Right ventricle myocardium inferior (tissue), 1 donor: ENCODE data around the gene CEPT1. TPM values are rescaled to one million over a fixed set of nuclear protein-coding genes. Genes with fewer than 3 reads are reported as not detected.
A peak's percentile ranks its signal among the peaks of the same experiment; 100 is the strongest.
"Not testable (repeated sequence)": the region's sequence is repeated elsewhere in the genome, so short reads cannot be mapped to it uniquely, and the experiment has no call there.

Experiments used
- ATAC-seq: fragments of 200-7000 bp; cut with Tn5 transposase; one replicate; pipeline ENCODE4 v1.9.1; 2020; ENCODE audit warnings: mild to moderate bottlenecking, moderate library complexity
- DNase-seq: peaks from one replicate; pipeline ENCODE4 v3.0.0; 2021; ENCODE audit errors: missing footprints
- intact Hi-C: fragments of 100-400 bp; cut with DNase I; formaldehyde crosslinking; loops from one replicate; pipeline ENCODE4 v1.11.0; 2022
- long read RNA-seq: library from polyadenylated mRNA; unstranded; transcript quantifications from one replicate; pipeline ENCODE4 v2.0.0, GENCODE V29; 2021
- total RNA-seq: library from RNA; stranded (reverse); fragmentation: NEBNext Ultra II Directional; extraction: Animal tissue kit (Norgen Biotek cat#: 25700); gene quantifications from one replicate; pipeline ENCODE4 v1.2.1, GENCODE V29; 2021
- donor health status: DM: no; HTN: yes; CAD: no; lungs with severe emphysema.

CEPT1 gene
- total RNA-seq = 15.5 TPM
- long read RNA-seq, partial matches to known transcripts = 0 of 6 reads
- long read RNA-seq, other reads (novel, unspliced or antisense) = 4 of 6 reads

DNA sequence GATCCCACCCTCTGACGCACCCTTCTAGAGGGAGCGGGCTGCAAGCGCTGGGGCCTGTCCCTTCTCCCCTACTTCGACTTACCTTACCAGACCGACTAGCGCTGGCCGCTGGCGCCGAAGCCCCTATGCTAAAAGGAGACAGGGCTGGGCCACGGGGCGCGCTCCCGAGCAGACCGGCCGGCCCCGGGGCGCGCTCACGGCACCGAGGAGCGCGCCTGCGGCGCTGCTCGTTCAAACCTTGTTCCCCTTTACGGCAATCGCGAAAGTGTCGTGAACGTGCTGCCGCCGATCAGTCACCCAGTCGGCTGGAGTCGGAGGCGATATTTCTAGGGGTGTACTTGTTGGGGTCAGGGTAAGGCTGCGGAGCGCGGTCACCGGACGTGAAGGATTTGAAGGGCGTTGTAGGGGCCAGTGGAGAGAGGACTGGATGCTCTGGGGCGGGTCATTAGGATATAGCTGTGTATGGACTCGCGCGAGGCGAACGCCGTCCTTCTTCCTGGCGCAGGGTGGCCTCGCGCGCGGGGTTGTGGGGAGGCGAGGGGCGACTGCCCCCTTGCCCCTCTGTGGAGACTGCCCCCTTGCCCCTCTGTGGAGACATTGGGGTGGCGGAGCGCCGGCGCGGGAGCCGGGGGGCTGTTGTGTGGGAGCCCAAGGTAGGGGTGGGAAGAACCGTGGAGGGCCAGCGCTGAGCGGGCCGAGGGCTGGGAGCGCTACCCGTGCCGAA lies at the start of gene CEPT1, which contains the start of gene DRAM2:
Gene CEPT1 (plus strand): TSS at position 268 of the 724 bp plus-strand sequence. CDS start 7,492 bp downstream, outside the sequence.
Gene DRAM2 (minus strand): TSS at position 138 of the 724 bp plus-strand sequence. CDS start 8,539 bp downstream, outside the sequence.
- intact Hi-C loops = no loop called here
- DNase-seq (peak; percentile 97), ATAC-seq (peak; percentile 98)

DNA sequence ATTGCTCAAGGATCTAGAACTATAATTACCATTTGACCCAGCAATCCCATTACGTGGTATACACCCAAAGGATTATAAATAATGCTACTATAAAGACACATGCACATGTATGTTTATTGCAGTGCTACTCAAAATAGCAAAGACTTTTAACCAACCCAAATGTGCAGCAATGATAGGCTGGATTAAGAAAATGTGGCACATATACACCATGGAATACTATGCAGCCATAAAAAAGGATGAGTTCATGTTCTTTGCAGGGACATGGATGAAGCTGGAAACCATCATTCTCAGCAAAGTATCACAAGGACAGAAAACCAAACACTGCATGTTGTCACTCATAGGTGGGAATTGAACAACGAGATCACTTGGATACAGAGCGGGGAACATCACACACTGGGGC lies 44.6 kb upstream of the CEPT1 start:
- DNase-seq, ATAC-seq, intact Hi-C loops: not testable (repeated sequence)

DNA sequence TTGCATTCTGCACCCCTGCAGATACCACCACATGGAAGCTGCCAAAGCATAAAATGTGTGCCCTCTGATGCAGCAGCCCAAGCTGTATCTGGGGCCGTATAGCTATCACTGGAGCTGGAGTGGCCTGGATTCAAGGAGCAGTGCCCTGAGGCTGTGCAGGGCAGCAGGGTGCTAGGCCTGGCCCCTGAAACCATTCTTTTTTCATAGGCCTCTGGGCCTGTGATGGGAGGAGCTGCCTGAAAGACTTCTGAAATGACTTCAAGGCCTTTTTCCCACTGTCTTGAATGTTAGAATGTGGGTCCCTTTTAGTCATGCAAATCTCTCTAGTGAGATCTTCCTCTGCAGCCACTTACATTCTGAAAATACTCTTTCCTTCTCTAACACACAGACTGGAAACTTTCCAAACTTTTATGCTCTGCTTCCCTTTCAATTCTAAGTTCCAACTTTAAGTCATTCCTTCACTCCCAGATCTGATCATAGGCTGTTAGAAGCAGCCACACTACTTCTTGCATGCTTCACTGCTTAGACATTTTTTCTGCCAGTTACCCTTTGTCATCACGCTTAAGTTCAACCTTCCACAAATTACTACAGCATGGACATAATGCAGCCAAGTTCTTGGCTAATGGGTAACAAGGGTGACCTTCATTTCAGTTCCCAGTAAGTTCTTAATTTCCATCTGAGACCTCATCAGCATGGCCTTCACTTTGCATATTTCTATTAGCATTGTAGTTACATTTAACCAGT lies 42.5 kb upstream of the CEPT1 start:
- intact Hi-C loops = no loop called here
- DNase-seq = no peak

GRCh38 chr1:111099289-111099688 lies 40.7 kb upstream of the CEPT1 start:
- DNase-seq = no peak
- ATAC-seq = no peak
- intact Hi-C loops = no loop called here

More for the DNA sequence above, 42.5 kb upstream of the CEPT1 start:
- ATAC-seq = no peak

DNA sequence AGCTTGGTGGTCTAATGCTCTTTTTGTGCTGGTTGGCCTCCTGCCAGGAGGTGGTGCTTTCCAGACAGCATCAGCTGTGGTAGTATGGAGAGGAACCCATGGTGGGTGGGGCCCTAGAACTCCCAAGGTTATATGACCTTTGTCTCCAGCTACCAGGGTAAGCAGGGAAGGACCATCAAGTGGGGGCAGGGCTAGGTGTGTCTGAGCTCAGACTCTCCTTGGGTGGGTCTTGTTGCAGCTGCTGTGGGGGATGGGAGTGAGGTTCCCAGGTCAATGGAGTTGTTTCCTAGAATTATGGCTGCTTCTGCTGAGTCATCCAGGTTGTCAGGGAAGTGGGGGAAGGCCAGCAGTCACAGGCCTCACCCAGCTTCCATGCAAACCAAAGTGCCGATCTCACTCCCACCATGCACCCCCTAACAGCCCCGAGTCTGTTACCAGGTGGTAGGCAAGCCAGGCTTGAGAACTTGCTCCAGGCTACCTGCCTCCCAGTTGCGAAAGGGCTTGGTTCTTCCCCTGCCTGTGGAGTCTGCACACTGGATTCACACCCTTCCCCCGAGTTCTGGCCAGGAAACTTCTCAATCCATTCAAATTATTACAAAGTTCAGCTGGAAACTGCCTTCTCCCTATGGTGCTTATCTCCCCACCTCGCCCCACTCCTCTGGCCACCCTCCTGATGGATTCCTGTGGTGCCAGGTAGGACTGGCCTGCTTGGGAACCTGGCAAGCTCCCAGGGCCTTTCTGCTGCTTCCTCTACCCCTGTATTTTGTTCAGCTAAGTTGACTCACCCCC lies 38.0 kb upstream of the CEPT1 start:
- no peak for DNase-seq
- intact Hi-C loops = no loop called here
- ATAC-seq = no peak

- no peak for DNase-seq
- intact Hi-C loops = no loop called here
Observed at GRCh38 chr1:111104981-111105380, 35.0 kb upstream of the CEPT1 start.

DNA sequence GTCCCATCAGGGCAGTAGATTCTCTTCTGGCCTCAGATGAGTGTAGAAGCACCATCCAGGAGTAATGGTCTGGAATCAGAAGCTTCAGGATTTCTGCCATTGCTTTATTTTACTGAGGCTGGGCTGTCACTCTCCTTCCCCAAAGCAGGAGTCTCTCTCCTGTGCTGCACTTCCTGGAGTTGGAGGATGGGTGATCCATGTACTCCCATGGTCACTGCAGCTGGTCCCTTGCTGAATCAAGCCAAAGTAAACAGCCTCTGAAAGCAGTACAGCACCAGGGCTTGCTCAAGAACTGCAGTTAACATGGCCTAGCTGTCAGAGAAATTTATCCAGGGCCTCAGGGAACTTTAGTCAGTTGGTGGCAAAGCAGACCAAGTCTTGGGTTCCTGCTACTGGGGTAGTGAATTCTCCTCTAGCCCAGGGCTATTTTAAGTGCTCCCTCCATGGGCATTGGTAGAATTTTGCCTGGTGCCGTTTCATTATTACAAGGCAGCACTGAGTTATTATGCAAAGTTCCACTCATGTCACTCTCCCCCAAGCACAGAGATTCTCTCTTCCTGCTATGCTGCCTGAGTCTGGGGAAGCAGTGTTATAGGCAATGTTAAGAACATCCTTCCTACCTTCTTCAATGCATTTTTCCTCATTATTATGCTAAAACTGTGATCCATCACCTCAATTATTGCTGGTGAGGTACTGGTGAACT lies 29.7 kb upstream of the CEPT1 start:
- DNase-seq (no peak), ATAC-seq (no peak)
- intact Hi-C loops = no loop called here

More at GRCh38 chr1:111104981-111105380, 35.0 kb upstream of the CEPT1 start:
- ATAC-seq = no peak

DNA sequence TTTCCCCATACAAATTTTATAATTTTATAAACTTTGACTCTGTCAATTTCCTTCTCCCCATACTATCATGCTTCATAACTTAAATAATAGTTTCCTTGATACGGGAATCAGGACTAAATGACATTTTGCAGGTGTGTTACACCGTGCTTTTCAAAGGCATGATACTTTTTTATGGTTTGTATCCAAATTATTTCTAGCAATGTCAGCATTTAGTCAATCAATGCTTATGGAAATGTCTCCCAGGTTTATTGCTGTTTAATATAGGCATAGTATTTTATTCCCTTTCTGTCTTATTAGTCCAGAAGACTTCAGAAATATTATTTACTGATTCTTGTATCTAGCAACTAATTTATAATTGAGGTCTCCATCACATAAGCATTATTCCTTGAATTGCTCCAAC lies 23.5 kb upstream of the CEPT1 start:
- DNase-seq = no peak
- ATAC-seq = no peak
- intact Hi-C loops = no loop called here

- intact Hi-C loops = no loop called here
- no peak for ATAC-seq
- no peak for DNase-seq
Observed at GRCh38 chr1:111126354-111126753, 13.7 kb upstream of the CEPT1 start.

- DNase-seq = no peak
- ATAC-seq = no peak
- intact Hi-C loops = loop anchor here (2.0 kb wide), 1 partner anchor 59 kb away; no protein-coding TSS in a partner anchor
Observed at GRCh38 chr1:111127923-111128643, 11.9 kb upstream of the CEPT1 start.

GRCh38 chr1:111129376-111129775 lies 10.6 kb upstream of the CEPT1 start:
- no peak for ATAC-seq
- DNase-seq = no peak
- intact Hi-C loops = loop anchor here (2.0 kb wide), 1 partner anchor 57 kb away; no protein-coding TSS in a partner anchor

- intact Hi-C loops = no loop called here
- no peak for DNase-seq
- no peak for ATAC-seq
Observed at GRCh38 chr1:111131693-111132092, 8.3 kb upstream of the CEPT1 start.

- intact Hi-C loops = no loop called here
- DNase-seq = no peak
- no peak for ATAC-seq
Observed at GRCh38 chr1:111133866-111134265, 6.2 kb upstream of the CEPT1 start.

- ATAC-seq (peak; percentile 63), DNase-seq (peak; percentile 67)
- intact Hi-C loops = no loop called here
Observed at GRCh38 chr1:111139324-111139955, 583 bp upstream of the CEPT1 start.

GRCh38 chr1:111140680-111140967 lies 601 bp downstream of the CEPT1 start:
- intact Hi-C loops = no loop called here
- no peak for ATAC-seq

GRCh38 chr1:111141245-111142220 lies 1.5 kb downstream of the CEPT1 start:
- ATAC-seq (no peak), DNase-seq (no peak)
- intact Hi-C loops = no loop called here

More at GRCh38 chr1:111140680-111140967, 601 bp downstream of the CEPT1 start:
- DNase-seq = no peak
